ENCODE measurements around the gene NOX4.
"Not testable (repeated sequence)": the region's sequence is repeated elsewhere in the genome, so short reads cannot be mapped to it uniquely, and the experiment has no call there.

The NOX4 gene

DNA sequence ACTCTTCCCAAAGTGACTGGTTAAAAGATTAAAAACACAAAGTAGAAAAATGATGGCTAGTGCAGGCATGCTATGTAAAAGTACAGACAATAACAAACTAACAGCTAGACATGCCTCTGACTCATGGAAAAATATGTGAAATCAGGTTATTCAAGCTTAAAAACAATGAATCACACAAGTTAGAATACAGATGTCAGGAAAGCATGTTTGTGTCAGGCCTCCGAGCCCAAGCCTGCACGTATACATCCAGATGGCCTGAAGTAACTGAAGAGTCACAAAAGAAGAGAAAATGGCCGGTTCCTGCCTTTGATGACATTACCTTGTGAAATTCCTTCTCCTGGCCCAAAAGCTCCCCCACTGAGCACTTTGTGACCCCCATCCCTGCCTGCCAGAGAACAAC, 110.1 kb downstream of the NOX4 start:
- DNase-seq (ENCODE audit: low read depth in 2 of 2), result no peak

- not testable (repeated sequence) for DNase-seq (ENCODE audit: low read depth in 2 of 2)
Measured at GRCh38 chr11:89379976-89380771, 111.0 kb downstream of the NOX4 start.

DNA sequence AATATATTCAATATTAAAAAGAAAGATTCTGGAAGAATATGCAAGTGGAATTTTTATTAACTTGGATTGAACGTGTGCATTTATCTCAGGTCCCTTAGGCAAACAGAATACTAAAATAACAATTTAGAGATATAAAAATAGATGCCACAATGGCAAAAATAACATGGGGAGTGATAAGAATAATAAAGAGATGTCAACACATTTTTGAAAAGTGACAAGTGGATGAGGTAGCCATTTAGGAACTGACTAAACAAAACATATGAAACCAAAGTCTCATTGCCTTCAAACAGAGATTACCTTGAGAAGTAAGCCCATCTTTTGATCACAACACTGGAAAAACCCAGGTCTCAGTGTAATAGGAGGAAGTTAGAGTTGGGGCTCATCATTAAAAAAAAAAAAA, 112.2 kb downstream of the NOX4 start:
- not testable (repeated sequence) for DNase-seq (ENCODE audit: low read depth in 2 of 2)

- not testable (repeated sequence) for DNase-seq (ENCODE audit: low read depth in 2 of 2)
Measured at GRCh38 chr11:89369356-89369755, 121.8 kb downstream of the NOX4 start.

DNA sequence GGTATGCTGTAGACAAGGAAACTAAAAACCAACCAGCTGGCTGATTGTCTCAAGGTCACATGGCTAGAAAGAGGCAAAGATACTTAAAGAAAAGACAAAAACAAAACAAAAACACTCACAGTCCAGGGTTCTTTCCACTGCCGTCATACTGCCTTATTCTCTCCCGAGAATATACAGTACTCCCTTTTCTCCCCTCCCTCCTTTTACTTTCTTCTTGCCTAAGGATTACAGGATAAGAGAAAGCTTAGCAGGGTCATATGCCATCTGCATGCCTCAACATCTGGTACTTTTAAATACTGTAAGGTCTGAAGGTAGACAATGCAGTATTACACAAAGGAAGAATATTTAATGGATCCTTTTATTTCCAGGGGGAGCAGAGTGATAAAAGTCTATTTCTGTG, 126.3 kb downstream of the NOX4 start:
- DNase-seq (ENCODE audit: low read depth in 2 of 2), result not testable (repeated sequence)

- DNase-seq (ENCODE audit: low read depth in 2 of 2), result no peak
Measured at GRCh38 chr11:89361734-89362133, 129.4 kb downstream of the NOX4 start.

DNA sequence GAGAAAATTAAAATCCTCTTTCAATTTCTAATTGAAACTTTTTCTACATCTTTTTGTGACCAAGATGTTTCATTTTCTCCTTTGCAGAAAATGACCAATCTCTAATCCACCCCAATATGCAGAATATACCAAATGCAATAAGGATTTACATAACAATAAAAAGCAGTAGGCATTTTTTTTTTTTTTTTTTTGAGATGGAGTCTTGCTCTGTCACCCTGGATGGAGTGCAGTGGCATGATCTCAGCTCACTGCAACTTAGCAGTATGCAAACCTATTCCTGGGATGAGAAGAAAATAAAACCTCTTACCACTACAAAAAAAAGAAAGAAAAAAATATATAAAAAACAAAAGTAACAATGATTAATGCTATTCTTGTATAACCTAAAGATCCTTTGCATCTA, 132.0 kb downstream of the NOX4 start:
- not testable (repeated sequence) for DNase-seq (ENCODE audit: low read depth in 2 of 2)

DNA sequence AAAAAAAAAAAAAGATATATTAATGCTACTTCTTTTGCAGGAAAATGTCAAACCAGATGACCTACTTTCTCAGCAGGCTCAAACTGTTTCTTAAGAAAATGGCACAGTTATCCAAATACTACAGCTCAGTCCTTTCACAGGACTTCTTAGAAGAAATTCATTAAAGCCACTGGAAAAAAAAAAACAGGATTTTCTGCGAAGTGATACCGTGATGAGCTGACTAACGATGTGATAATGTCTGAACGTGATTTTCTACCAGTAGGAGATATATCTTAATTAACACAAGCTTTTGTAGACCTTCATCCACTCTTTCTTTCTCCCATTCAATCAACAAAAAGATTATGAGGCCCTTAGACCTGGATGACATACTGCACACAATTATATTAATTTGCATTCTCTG, 132.4 kb downstream of the NOX4 start:
- DNase-seq (ENCODE audit: low read depth in 2 of 2), result no peak

GRCh38 chr11:89355646-89356045, 135.5 kb downstream of the NOX4 start:
- no peak for DNase-seq (ENCODE audit: low read depth in 2 of 2)

DNA sequence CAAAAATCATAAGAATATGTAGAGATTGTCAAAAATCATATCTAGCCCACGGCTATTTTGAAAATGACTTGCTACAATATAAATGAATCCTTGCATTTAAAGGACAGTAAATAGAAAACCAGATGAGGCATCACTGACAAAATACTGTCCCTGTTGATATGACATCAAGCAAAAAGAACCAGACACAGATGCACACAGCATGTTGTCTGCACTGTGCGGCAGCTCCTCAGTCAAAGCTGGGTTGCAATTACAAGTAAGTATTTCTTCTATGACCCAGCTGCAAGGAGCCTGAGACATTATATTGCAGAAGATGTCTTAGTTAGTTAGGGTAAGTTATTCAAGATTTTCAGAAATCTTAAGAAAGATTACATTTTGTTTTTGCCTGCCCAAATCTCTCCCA, 136.7 kb downstream of the NOX4 start:
- not testable (repeated sequence) for DNase-seq (ENCODE audit: low read depth in 2 of 2)

- no peak for DNase-seq (ENCODE audit: low read depth in 2 of 2)
Measured at GRCh38 chr11:89347071-89347470, 144.1 kb downstream of the NOX4 start.

DNA sequence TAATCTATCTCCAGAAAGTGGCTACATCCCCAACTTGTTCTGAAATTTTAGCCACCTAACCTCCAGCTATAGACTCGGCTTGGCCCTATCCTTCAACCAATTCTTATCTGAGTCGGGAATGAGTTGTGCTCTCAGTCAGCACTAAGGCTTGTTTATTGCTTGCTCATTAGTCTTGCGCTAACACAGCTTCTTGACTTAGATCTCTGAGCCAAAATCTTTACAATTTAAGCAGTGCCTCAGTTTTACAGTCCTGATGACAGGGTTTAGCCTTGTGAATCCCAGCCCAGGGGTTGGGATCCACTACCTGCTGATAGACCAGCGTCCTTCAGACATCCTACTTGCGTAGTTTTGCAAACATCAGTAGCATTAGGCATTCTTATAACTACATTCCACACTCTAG, 144.6 kb downstream of the NOX4 start:
- DNase-seq (ENCODE audit: low read depth in 2 of 2), result no peak

GRCh38 chr11:89342880-89343572, 148.1 kb downstream of the NOX4 start:
- DNase-seq (ENCODE audit: low read depth in 2 of 2), result not testable (repeated sequence)

- DNase-seq (ENCODE audit: low read depth in 2 of 2), result not testable (repeated sequence)
Measured at GRCh38 chr11:89340450-89340849, 150.7 kb downstream of the NOX4 start.

DNA sequence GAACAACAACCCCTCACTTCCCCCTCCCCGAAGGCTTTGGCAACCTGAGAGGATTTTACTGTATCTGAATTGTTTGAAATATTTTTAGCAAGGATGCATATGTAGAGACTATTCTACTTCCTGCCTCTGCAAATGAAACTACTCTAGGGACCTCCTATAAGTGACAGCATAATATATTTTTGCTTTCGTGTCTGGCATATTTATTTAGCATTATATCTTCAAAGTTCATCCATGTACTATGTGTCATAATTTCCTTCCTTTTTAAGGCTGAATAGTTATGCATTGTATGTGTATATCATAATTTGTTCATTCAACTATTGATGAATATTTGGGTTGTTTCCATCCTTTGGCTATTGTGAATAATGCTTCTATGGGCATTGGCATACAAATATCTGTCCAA, 153.1 kb downstream of the NOX4 start:
- DNase-seq (ENCODE audit: low read depth in 2 of 2), result not testable (repeated sequence)

GRCh38 chr11:89337100-89337650, 154.0 kb downstream of the NOX4 start:
- not testable (repeated sequence) for DNase-seq (ENCODE audit: low read depth in 2 of 2)

DNA sequence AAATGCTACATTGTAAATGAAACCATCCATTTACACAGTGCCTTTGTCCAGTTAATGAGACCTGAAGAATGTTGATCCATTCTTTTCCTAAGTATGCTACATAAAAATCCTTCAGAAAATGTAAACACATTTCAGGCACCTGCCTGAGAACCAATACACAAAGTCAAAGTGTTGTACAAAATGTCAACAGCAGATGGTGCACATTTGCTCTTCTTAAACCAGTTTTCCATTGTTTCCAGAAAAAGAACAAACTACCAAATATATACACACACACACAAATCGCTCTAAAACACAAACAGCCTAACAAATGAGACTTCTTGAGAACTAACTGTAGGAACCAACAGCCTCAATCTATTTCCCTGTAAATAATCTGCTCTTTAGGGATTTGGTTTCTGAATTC, 157.5 kb downstream of the NOX4 start:
- DNase-seq (ENCODE audit: low read depth in 2 of 2), result not testable (repeated sequence)

DNA sequence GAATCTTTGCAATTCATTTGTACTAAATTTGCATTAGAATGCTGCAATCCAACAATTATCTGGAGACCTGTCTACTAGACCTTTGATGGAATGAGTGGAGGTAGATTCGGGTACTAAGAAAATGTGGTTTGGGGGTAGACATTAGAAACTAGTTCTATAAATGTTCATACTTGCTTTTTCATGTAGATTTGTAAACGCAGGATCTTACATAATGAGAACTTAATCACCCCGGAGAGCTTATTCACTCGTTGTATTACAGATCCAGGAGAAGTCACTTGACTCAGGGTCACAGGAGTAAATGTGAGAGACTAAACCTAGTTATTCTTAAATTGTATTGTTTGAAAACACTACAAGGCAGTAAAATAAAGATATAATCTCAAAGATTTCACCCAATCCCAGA, 159.2 kb downstream of the NOX4 start:
- DNase-seq (ENCODE audit: low read depth in 2 of 2), result not testable (repeated sequence)

GRCh38 chr11:89327885-89328284, 163.3 kb downstream of the NOX4 start:
- DNase-seq (ENCODE audit: low read depth in 2 of 2), result no peak

GRCh38 chr11:89321401-89321800, 169.8 kb downstream of the NOX4 start:
- no peak for DNase-seq (ENCODE audit: low read depth in 2 of 2)

- DNase-seq (ENCODE audit: low read depth in 2 of 2), result not testable (repeated sequence)
Measured at GRCh38 chr11:89310607-89311006, 180.6 kb downstream of the NOX4 start.

DNA sequence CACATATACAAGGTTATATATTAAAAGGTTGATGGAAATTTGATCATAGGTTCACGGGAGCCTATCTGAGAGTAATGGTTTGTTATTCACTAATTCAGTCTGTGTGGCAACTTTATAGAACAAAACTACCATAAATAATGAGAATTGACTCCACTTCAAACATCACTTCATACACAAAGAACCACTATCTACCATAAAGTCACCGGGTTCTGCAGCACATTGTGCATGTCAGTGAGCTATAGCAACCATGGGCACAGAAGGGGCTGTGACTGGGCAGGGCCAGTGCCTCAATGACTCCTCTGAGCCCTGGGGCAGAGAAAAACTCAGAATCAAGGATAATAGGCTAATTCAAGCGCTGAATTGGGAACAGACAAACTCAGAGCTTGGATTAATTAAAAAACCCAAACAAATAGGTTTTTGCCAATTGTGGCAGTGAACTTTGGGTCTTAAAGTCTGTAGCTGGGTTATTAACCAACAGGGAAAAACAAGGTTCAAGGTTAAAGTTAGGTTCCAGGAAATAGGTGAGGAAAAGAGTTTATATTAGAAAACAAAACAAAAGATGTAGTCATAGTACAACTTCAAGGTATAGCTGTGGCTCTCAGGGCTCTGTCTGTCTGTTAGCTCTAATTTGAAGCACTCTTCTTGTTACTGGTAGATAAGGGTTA, 181.7 kb downstream of the NOX4 start:
- DNase-seq (ENCODE audit: low read depth in 2 of 2), result not testable (repeated sequence)

All from stimulated activated CD4-positive, alpha-beta T cell treated with anti-CD3 and anti-CD28 coated beads, Interleukin-12 subunit alpha, Interleukin-12 subunit beta, amount 100 ng/mL, for 24 hours (primary cell).